Mammary epithelial cell (primary cell): ENCODE measurements around the gene STK32C.

Experiments used
- CTCF ChIP-seq, 2 donors: IDR thresholded peaks in 1 of 2; conservative IDR thresholded peaks in 1 of 2; 2 replicates each; pipeline ENCODE4 v1.5.1; 2011 to 2012; ENCODE audit warnings: inconsistent platforms in 2 of 2, low read length in 2 of 2, mild to moderate bottlenecking in 2 of 2, control low read depth in 1 of 2, low read depth in 1 of 2; ENCODE audit not compliant: insufficient read depth in 1 of 2; ENCODE audit errors: extremely low read depth in 1 of 2
- EZH2 ChIP-seq: IDR thresholded peaks from 2 replicates; pipeline ENCODE4 v1.6.1; 2012; ENCODE audit warnings: low read length, inconsistent platforms, borderline replicate concordance

GRCh38 chr10:132272231-132272971 is 35.3 kb downstream of the STK32C start:
- TF ChIP-seq EZH2 (no peak), CTCF (conservative IDR thresholded peaks at IDR 0.05 in 1 of 2, IDR thresholded peaks at IDR 0.05 in 1 of 2; ENCODE audit: extremely low read depth in 1 of 2, insufficient read depth in 1 of 2, low read depth in 1 of 2, low read length in 2 of 2) (no peak)
